B cell (primary cell): Measurements from ENCODE around the gene GNGT2. TPM values are rescaled to one million over a fixed set of nuclear protein-coding genes. Genes with fewer than 3 reads are reported as not detected.
A peak's percentile ranks its signal among the peaks of the same experiment; 100 is the strongest.

Experiments used
- ATAC-seq: fragments of 200-7000 bp; cut with Tn5 transposase; one replicate; pipeline ENCODE4 v1.10.0; 2021; ENCODE audit warnings: low read depth, mild to moderate bottlenecking, moderate number of reproducible peaks, moderate library complexity
- CTCF ChIA-PET: fragments of 350-600 bp; sonication (Branson Sonifier 250); formaldehyde crosslinking; loops from one replicate; lab custom pipeline; 2021; ENCODE audit warnings: antibody characterized with exemption, inconsistent platforms; lab: Charles Lee
- POLR2A ChIA-PET: fragments of 350-600 bp; sonication (Branson Sonifier 250); formaldehyde crosslinking; loops from one replicate; lab custom pipeline; 2021; ENCODE audit warnings: antibody characterized with exemption; lab: Charles Lee
- DNase-seq: peaks from one replicate; pipeline ENCODE4 v3.0.0; 2013
- H2AFZ ChIP-seq: 2 replicates; pipeline ENCODE4 v1.6.1; 2012; ENCODE audit warnings: mild to moderate bottlenecking, low read depth, low read length; ENCODE audit not compliant: insufficient read depth, poor library complexity, severe bottlenecking
- H3K27ac ChIP-seq, 2 donors: 1 replicate in 1 of 2; 2 replicates in 1 of 2; pipeline ENCODE4 v1.5.1; 2012 to 2013; ENCODE audit warnings: low read length in 2 of 2, mild to moderate bottlenecking in 2 of 2, moderate library complexity in 1 of 2
- H3K27me3 ChIP-seq, 4 experiments: fragments of 200-600 bp in 1 of 4; sonication (generic) in 1 of 4; replicated peaks in 1 of 4; 1 replicate in 2 of 4; 2 replicates in 2 of 4; pipeline versions ENCODE4 v1.6.1 to v1.7.0; 2013 to 2016; ENCODE audit warnings: low read length in 3 of 4, mild to moderate bottlenecking in 2 of 4, mixed read lengths in 1 of 4, moderate library complexity in 1 of 4; ENCODE audit not compliant: insufficient read depth in 4 of 4, control insufficient read depth in 3 of 4; ENCODE audit errors: control extremely low read depth in 1 of 4
- H3K36me3 ChIP-seq, 2 experiments: replicated peaks in 1 of 2; 1 replicate in 1 of 2; 2 replicates in 1 of 2; pipeline versions ENCODE4 v1.6.1 to v1.7.1; 2013; ENCODE audit warnings: low read length in 1 of 2; ENCODE audit not compliant: insufficient read depth in 2 of 2, control insufficient read depth in 1 of 2; ENCODE audit errors: control extremely low read depth in 1 of 2, extremely low read depth in 1 of 2
- H3K4me1 ChIP-seq, 2 donors: fragments of 200-600 bp in 1 of 2; sonication (generic) in 1 of 2; 1 replicate in 1 of 2; 2 replicates in 1 of 2; pipeline versions ENCODE4 v1.5.1 to v1.6.1; 2013 to 2017; ENCODE audit warnings: low read length in 2 of 2; ENCODE audit not compliant: control insufficient read depth in 2 of 2, insufficient read depth in 2 of 2
- H3K4me2 ChIP-seq: replicated peaks from 2 replicates; pipeline ENCODE3; 2012; ENCODE audit warnings: mild to moderate bottlenecking, low read depth, low read length; ENCODE audit not compliant: poor library complexity, severe bottlenecking
- H3K4me3 ChIP-seq, 5 experiments: fragments of 200-600 bp in 1 of 5; sonication (generic) in 1 of 5; 1 replicate in 3 of 5; 2 replicates in 2 of 5; pipeline versions ENCODE4 v1.5.1 to v1.7.0; 2011 to 2016; ENCODE audit warnings: low read length in 4 of 5, mild to moderate bottlenecking in 4 of 5, low read depth in 2 of 5, control low read depth in 1 of 5, moderate library complexity in 1 of 5; ENCODE audit not compliant: insufficient read depth in 1 of 5; ENCODE audit errors: control extremely low read depth in 1 of 5, extremely low read depth in 1 of 5
- H3K79me2 ChIP-seq: fragments of 200-600 bp; sonication (generic); one replicate; pipeline ENCODE4 v1.6.0; 2016; ENCODE audit warnings: low read length; ENCODE audit not compliant: control insufficient read depth, insufficient read depth
- H3K9ac ChIP-seq: fragments of 200-600 bp; sonication (generic); 2 replicates; pipeline ENCODE4 v1.6.1; 2017; ENCODE audit warnings: mild to moderate bottlenecking, low read length, moderate library complexity
- H3K9me3 ChIP-seq, 3 donors: one replicate each; pipeline versions ENCODE4 v1.6.1 to v1.7.1; 2013; ENCODE audit warnings: low read length in 2 of 3; ENCODE audit not compliant: control insufficient read depth in 2 of 3, insufficient read depth in 1 of 3; ENCODE audit errors: control extremely low read depth in 1 of 3
- H4K20me1 ChIP-seq: 2 replicates; pipeline ENCODE4 v1.6.0; 2012; ENCODE audit warnings: mild to moderate bottlenecking, low read length; ENCODE audit not compliant: insufficient read depth, control insufficient read depth, poor library complexity, severe bottlenecking
- H3K27ac Mint-ChIP-seq: one replicate; pipeline ENCODE4 v1.8.0; 2021; ENCODE audit warnings: mixed read lengths
- H3K27me3 Mint-ChIP-seq: one replicate; pipeline ENCODE4 v1.8.0; 2021; ENCODE audit warnings: mixed read lengths
- H3K4me1 Mint-ChIP-seq: one replicate; pipeline ENCODE4 v1.8.0; 2021; ENCODE audit warnings: mixed read lengths
- H3K4me3 Mint-ChIP-seq: one replicate; pipeline ENCODE4 v1.8.0; 2021; ENCODE audit warnings: mixed read lengths
- H3K9me3 Mint-ChIP-seq: one replicate; pipeline ENCODE4 v1.8.0; 2022; ENCODE audit warnings: mixed read lengths; ENCODE audit not compliant: insufficient read depth
- CTCF ChIP-seq: fragments of 200-600 bp; IDR thresholded peaks from one replicate; pipeline ENCODE4 v1.8.0; 2022; ENCODE audit warnings: antibody characterized with exemption, mild to moderate bottlenecking
- EZH2 ChIP-seq: IDR thresholded peaks from 2 replicates; pipeline ENCODE4 v1.6.1; 2012; ENCODE audit warnings: borderline replicate concordance, low read depth, mild to moderate bottlenecking, moderate library complexity, low read length; ENCODE audit not compliant: insufficient read depth, poor library complexity, severe bottlenecking
- WGBS: methylation state at CpG from one replicate; pipeline ENCODE4 v1.1.5; 2013; ENCODE audit warnings: missing lambda C conversion rate; ENCODE audit not compliant: insufficient coverage; 5-methylcytosine and 5-hydroxymethylcytosine counted together
- intact Hi-C: fragments of 100-400 bp; cut with micrococcal nuclease; formaldehyde crosslinking; loops from one replicate; pipeline ENCODE4 v1.10.0; 2022
- polyA plus RNA-seq: library from polyadenylated mRNA; depleted of rRNA; stranded (reverse); fragments of >200 nt; gene quantifications from 2 replicates; pipeline ENCODE4 v1.2.3, GENCODE V29; 2012
- total RNA-seq, 2 donors: library from RNA; stranded (reverse); fragments of 120-200 nt in 1 of 2; gene quantifications; 1 replicate in 1 of 2; 2 replicates in 1 of 2; pipeline versions ENCODE4 v1.2.3 to v1.2.4, GENCODE V29; 2013 to 2022

The GNGT2 gene
- total and polyA plus RNA-seq, 2 donors (not counting 1 experiment from before 2014, with no cell fraction given): 5.1 to 11.1 TPM

GRCh38 chr17:49198211-49198610, 12.2 kb downstream of the GNGT2 start:
- Histone ChIP-seq H4K20me1 (no peaks in the 10 kb centered on the region), H2AFZ (no peak overlapping the region), H3K4me3 (no peak overlapping the region), H3K27me3 (no peaks in the 10 kb centered on the region), H3K27ac (no peak overlapping the region), H3K36me3 (no peaks in the 10 kb centered on the region), H3K9ac (no peak overlapping the region), H3K79me2 (no peaks in the 10 kb centered on the region), H3K4me2 (no peak overlapping the region), H3K9me3 (no peaks in the 10 kb centered on the region), H3K4me1 (peaks cover 11 to 14% of the 10 kb centered on the region in 2 donors)
- Mint-ChIP-seq H3K27ac (no peak overlapping the region), H3K27me3 (no peaks in the 10 kb centered on the region), H3K4me3 (no peak overlapping the region), H3K4me1 (peaks cover 17% of the 10 kb centered on the region), H3K9me3 (no peaks in the 10 kb centered on the region)
- no peak for TF ChIP-seq EZH2
- no peak for TF ChIP-seq CTCF
- ChIA-PET CTCF (interaction anchor here (1.0 to 4.5 kb wide), 8 partner anchors 11 to 28 kb away, joined by 3 to 32 read pairs (median 4); no protein-coding TSS in a partner anchor), POLR2A (interaction anchor here (1.4 kb wide), 1 partner anchor 12 kb away, joined by 4 read pairs; the partner anchor contains the start of genes ABI3 and GNGT2)
- WGBS: no CpG with 5 or more reads among the region's 2 CpGs
- DNase-seq: no peak
- intact Hi-C loops: loop anchor here (10.0 kb wide), 2 partner anchors 477 to 1093 kb away; partner anchors contain the start of genes CBX1, SNX11 and SPOP
- no peak for ATAC-seq

GRCh38 chr17:49197346-49197998, 12.9 kb downstream of the GNGT2 start:
- H3K27ac Mint-ChIP-seq: peak overlapping the region; percentile 2
- DNase-seq (no peak), ATAC-seq (no peak)
- 68% methylated on average over 4 of the region's 5 CpGs for WGBS
- Histone ChIP-seq H3K27ac (no peak overlapping the region), H3K27me3 (no peaks in the 10 kb centered on the region), H3K9ac (no peak overlapping the region), H3K4me1 (peaks cover 11 to 16% of the 10 kb centered on the region in 2 donors), H3K79me2 (no peaks in the 10 kb centered on the region), H3K4me3 (no peak overlapping the region), H4K20me1 (no peaks in the 10 kb centered on the region), H3K9me3 (no peaks in the 10 kb centered on the region), H2AFZ (no peak overlapping the region), H3K4me2 (no peak overlapping the region), H3K36me3 (no peaks in the 10 kb centered on the region)
- intact Hi-C loops: loop anchor here (10.0 kb wide), 2 partner anchors 477 to 1093 kb away; partner anchors contain the start of genes CBX1, SNX11 and SPOP
- no peak overlapping the region for H3K4me3 Mint-ChIP-seq
- H3K4me1 Mint-ChIP-seq: peaks cover 22% of the 10 kb centered on the region
- H3K9me3 Mint-ChIP-seq: no peaks in the 10 kb centered on the region
- no peak for TF ChIP-seq EZH2
- ChIA-PET CTCF (interaction anchor here (1.0 to 4.5 kb wide), 4 partner anchors 14 to 29 kb away, joined by 3 to 32 read pairs (median 6); no protein-coding TSS in a partner anchor), POLR2A (interaction anchor here (0.6 to 1.4 kb wide), 2 partner anchors 13 to 1080 kb away, joined by 3 to 4 read pairs; partner anchors contain the start of genes ABI3 and GNGT2)
- H3K27me3 Mint-ChIP-seq: no peaks in the 10 kb centered on the region
